Measurements from ENCODE around the gene DNAL1.
"Not testable (repeated sequence)": the region's sequence is repeated elsewhere in the genome, so short reads cannot be mapped to it uniquely, and the experiment has no call there.

Gene DNAL1

GRCh38 chr14:73627151-73627558 is 17.6 kb upstream of the DNAL1 start:
- no peak overlapping the region for H3K27ac ChIP-seq

GRCh38 chr14:73630009-73630780 is 14.6 kb upstream of the DNAL1 start:
- no peak overlapping the region for H3K27ac ChIP-seq
- TF ChIP-seq, protein P1, sequence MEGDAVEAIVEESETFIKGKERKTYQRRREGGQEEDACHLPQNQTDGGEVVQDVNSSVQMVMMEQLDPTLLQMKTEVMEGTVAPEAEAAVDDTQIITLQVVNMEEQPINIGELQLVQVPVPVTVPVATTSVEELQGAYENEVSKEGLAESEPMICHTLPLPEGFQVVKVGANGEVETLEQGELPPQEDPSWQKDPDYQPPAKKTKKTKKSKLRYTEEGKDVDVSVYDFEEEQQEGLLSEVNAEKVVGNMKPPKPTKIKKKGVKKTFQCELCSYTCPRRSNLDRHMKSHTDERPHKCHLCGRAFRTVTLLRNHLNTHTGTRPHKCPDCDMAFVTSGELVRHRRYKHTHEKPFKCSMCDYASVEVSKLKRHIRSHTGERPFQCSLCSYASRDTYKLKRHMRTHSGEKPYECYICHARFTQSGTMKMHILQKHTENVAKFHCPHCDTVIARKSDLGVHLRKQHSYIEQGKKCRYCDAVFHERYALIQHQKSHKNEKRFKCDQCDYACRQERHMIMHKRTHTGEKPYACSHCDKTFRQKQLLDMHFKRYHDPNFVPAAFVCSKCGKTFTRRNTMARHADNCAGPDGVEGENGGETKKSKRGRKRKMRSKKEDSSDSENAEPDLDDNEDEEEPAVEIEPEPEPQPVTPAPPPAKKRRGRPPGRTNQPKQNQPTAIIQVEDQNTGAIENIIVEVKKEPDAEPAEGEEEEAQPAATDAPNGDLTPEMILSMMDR (IDR thresholded peaks at IDR 0.05) = no peak
- no peak for TF ChIP-seq ZFX (IDR thresholded peaks at IDR 0.05; ENCODE audit: borderline replicate concordance)

More at GRCh38 chr14:73627151-73627558, 17.6 kb upstream of the DNAL1 start:
- TF ChIP-seq, protein P1 (IDR thresholded peaks at IDR 0.05) = no peak
- TF ChIP-seq ZFX (IDR thresholded peaks at IDR 0.05; ENCODE audit: borderline replicate concordance) = no peak

GRCh38 chr14:73633116-73634010 is 11.4 kb upstream of the DNAL1 start:
- H3K27ac ChIP-seq = no peak overlapping the region
- TF ChIP-seq, protein P1 (IDR thresholded peaks at IDR 0.05) = peak; percentile 94
- TF ChIP-seq ZFX (IDR thresholded peaks at IDR 0.05; ENCODE audit: borderline replicate concordance) = no peak

GRCh38 chr14:73634011-73634833 is 10.6 kb upstream of the DNAL1 start:
- no peak overlapping the region for H3K27ac ChIP-seq
- no peak for TF ChIP-seq ZFX (IDR thresholded peaks at IDR 0.05; ENCODE audit: borderline replicate concordance)
- TF ChIP-seq, protein P1 (IDR thresholded peaks at IDR 0.05) = no peak

GRCh38 chr14:73636355-73636754 is 8.4 kb upstream of the DNAL1 start:
- H3K27ac ChIP-seq = not testable (repeated sequence)

GRCh38 chr14:73637830-73638229 is 7.0 kb upstream of the DNAL1 start:
- no peak overlapping the region for H3K27ac ChIP-seq
- TF ChIP-seq, protein P1 (IDR thresholded peaks at IDR 0.05) = no peak
- TF ChIP-seq ZFX (IDR thresholded peaks at IDR 0.05; ENCODE audit: borderline replicate concordance) = no peak

GRCh38 chr14:73640796-73641365 is 3.9 kb upstream of the DNAL1 start:
- H3K27ac ChIP-seq = no peak overlapping the region
- no peak for TF ChIP-seq ZFX (IDR thresholded peaks at IDR 0.05; ENCODE audit: borderline replicate concordance)
- TF ChIP-seq, protein P1 (IDR thresholded peaks at IDR 0.05) = no peak
